Muscle of back (tissue), 11 donors: Measurements from ENCODE around the gene MPPED2. TPM values are rescaled to one million over a fixed set of nuclear protein-coding genes. Genes with fewer than 3 reads are reported as not detected.

Source experiments
- DNase-seq, 3 donors: peaks; one replicate each; pipeline versions ENCODE4 v3.0.0 to v3.0.0-alpha.2; 2013
- polyA plus RNA-seq, 10 donors: library from polyadenylated mRNA; unstranded; fragments of 120-200 nt; gene quantifications; one replicate each; pipeline ENCODE4 v1.2.1, GENCODE V29; 2013; ENCODE audit not compliant: insufficient read length in 10 of 10

MPPED2 gene
- polyA plus RNA-seq, 10 donors, result 4.1 to 10.0 (median 7.9) TPM

DNA sequence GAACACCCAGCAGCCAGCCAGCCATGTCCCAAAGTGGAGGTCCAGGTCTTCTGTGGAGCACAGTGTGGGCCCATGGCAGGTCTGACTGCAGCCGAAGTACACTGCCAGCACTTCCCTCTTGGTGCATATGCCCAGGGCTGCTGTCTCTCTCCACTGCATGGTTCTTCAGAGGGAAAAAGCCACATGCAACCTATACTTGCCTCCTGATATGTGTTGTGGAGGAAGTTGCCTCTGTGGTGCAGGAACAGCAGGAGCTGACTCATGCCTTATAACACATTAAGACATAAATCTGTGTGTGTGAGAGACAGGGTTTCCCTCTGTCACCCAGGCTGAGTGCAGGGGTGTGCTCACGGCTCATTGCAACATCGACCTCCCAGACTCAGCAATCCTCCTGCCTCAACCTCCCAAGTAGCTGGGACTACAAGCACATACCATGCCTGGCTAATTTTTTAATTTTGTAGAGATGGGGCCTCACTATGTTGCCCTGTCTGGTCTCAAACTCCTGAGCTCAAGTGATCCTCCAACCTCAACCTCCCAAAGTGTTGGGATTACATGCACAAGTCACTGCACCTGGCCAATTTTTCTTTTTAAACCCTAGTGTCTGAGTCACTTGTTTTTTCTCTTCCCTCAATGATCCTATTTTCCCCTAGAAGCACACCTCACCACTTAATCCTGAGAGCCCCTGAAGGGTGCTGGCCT is 98.8 kb downstream of the MPPED2 start:
- DNase-seq, result peak in 2 of 3 donors; percentile 30 to 31

DNA sequence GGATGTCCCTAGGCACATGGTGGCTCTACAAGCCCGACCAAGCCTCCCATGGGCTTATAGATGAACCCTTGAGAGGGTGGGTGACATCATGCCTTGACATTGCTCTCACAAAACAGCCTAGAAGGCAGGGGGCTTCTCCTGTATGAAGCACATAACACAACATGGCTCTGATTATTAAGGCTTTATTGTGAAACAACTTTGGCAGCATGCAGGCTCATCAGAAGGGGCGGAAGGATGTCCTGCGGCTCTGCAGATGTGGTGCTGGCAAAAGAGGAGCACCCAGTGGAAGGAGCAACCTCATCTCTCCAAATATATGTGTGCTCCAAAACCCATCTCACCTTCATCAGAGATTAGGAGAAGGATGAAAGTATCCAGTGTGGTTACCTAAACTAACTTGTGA is 100.4 kb downstream of the MPPED2 start:
- peak in 1 of 3 donors; percentile 22 for DNase-seq

DNA sequence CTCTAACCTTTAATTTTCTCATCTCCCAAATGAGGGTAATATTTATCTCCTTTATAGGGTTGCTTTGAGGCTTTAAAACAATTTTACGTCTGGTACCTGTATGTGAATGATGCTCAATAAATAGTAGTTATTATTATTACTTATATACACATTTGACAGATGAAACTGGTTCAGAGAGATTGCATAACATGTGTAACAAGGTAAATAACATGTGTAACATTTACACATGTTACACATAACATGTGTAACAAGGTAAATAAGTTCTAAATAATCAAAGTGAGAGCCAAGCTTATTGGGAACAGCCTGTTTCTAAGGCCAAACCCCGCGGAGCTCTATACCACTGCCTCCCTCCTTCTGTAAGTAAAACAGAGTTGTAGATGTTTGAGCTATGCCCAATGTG is 100.9 kb downstream of the MPPED2 start:
- DNase-seq, result no peak

DNA sequence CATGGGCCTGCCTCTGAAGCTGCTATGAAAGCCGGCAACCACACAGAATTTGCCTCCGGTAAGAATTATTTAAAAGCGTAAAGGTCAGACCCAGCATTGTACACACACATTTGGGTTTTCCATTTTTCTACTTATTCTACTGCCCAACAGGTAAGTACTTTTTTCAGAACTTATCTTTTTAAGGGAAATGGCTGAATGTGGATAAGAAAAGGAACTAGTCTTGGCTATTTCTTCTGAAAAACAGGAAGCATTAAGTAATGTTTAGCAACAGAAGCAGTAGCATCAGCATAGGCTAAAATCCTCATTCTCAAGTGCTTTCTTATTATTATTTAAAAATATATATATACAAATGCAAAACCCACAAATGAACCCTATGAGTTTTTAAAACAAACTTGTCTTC is 103.1 kb downstream of the MPPED2 start:
- DNase-seq, result no peak

DNA sequence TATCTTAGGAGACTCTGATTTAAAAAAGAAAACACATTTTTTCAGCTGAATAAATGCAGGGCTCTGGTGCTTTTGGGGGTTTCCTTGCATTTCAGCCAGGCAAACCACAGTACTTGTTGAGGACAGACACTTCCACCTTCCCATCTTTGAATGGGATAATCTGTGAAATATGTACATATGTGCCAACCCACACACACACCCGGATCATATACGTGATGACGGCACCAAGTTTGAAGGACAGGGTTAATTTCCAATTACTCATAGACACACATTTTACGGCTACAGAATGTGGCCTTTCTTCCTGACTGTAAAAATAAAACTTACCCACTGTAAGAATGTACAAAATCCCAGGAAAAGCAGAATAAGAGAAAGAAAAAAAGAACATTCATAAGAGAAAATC is 104.4 kb downstream of the MPPED2 start:
- DNase-seq, result peak in 1 of 3 donors; percentile 31

DNA sequence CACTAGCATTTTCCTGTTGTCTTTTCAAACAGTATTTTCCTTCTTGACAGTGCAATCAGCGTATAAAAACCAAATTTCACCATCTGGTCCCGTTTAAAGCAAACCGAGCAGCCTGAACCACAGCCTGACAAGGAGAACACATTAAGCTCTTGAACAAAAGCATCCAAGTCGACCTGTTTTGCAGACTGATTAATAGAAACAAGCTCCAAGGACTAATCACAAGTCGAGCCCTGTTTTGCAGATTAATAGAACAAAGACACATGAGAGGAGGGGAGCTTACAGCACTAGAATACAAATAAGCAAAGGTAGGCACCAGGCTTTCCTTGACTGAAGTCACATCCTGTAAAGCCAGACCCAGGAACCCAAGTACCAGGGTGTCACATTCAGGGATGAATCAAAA is 104.8 kb downstream of the MPPED2 start:
- DNase-seq, result peak in 1 of 3 donors; percentile 61

DNA sequence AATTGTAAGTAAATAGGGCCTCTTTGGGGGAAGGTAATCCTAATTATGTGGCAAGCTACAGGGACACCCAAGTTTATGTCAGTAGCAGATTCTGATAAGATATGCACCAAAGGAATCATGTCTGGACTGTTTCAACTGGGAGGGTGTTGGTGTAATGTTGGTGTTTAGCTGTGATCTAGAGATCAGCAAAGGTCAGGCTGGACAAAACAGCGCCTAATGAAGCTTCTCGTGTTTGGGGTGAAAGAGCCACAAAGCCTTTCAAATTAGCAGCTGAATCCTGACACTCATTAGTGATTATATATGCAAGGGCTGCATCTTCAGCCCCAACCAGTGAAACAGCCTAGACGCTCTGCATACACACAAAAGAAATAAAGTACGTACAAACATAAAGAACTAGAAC is 106.3 kb downstream of the MPPED2 start:
- no peak for DNase-seq

DNA sequence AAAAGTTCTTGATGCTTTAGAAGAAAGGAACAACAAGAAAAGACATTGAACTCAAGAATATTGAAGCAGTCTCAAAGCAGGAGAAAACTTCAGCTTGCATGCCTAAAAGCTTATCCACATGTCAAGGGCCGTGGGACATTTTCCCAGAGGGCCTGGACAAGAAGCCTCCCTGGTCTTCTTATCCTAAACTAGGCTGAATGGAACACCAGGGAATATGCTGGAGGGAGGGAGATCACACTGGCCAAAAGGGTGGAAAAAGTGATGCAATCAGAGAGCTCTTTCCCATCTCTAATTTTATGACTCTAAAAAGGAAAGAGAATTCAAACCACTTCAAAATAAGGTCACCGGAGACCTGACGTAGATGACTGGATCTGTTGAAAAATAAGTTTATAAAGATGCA is 107.2 kb downstream of the MPPED2 start:
- DNase-seq, result peak; percentile 38 to 89 (median 68)

DNA sequence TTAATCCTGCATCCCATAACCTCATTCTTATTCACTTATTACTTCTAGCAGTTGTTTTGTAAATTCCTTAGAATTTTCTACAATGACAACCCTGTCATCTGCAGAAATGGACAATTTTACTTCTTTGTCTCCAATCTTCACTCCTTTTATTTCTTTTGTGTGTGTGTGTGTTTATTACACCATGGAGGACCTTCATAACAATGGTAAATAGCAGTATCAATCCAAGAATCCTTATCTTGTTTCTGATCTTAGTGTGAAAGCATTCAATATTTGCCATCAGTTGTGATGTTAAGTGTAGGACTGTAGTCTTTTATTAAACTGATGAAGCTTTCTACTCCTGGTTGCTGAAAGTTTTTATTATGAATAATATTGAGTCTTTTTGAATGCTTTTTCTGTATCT is 109.1 kb downstream of the MPPED2 start:
- no peak for DNase-seq

DNA sequence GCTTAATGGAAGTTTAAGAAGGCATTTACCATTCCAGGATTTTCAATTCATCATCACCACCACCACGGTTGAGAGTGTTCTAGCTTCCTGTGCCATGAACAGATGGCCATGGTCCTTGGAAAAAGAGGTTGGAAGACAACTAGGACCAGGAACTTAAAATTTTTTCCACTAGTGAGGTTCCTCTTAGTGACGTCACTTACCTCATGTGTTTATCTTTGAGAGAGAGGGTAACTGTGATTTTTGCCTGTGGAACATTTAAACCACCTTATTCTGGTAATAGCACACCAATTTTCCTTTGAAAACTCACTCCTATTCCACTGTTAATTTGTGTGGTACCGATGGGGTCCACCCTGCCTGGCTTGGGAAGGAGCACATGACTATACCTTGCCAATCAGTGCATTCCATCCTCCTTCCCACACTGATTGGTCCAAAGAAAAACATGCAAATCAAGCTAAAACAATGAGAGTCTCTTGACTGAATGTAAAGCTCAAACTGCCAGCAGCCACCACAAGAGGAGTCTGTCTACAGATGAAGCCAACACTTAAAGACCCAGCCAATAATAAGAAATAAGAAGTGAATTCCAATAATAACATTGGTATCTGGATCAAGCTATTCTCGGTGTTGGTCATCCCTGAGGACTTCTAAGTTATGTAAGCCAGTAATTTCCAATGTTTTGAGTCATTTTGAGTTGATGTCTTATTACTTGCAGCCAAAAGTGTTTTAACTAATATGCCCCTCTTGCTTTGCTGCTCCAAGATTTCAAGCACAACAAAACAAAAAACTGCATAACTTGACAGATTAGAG is 111.8 kb downstream of the MPPED2 start:
- DNase-seq, result no peak

DNA sequence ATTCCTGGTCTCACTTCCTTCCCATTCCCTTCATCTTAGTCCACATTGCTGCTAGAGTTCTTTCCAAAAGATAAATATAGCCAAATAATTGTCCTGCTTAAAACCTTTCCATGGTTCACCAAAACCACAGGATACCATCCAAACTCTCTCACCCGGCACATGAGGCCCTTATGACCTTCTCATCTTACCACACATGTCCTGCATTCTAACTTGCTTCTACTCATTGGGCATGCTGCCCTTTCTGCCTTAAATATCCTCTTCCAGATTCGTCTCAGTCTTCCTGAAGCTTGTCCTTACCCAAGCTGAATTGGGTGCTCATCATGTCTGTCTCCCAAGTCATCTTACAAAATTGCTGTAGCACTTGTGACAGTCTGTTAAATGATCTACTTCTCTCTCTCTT is 114.9 kb downstream of the MPPED2 start:
- DNase-seq, result no peak

DNA sequence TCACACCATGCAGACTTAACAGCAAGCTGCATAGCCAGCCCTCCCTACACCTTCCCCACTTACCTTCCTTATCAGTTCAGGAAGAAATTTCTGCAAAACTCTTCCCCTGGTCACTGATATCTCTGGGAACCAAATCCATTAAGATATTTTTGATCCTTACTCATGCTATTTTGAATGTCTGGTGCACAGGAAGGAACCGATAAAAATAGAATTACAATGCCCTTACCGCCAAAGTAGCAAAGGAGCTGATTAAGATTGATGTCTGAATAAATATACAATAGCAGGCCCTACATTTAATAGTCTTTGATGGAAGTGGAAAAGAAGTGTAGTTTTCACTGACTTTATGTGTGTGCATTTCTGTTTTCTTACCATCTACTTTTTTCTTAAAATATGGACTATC is 117.3 kb downstream of the MPPED2 start:
- DNase-seq, result no peak

DNA sequence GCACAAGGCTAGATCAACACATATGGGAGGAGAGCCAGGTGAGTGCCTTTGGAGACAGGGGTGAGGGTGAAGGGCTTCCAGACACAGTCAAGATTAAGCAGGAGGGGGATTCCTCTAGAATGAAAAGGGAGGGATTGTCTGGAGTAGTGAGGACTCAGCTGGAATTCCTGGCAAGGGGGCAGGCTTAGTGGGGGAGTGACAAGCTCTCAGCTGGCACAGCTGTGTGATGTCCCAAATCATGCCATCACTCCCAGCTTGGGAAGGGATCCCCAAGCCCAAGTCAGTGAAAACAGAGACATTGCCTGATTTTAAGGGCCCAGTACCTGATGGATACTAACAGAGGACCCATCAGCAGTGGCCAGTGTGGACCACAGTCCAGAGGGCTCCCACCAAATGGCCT is 119.0 kb downstream of the MPPED2 start:
- no peak for DNase-seq

DNA sequence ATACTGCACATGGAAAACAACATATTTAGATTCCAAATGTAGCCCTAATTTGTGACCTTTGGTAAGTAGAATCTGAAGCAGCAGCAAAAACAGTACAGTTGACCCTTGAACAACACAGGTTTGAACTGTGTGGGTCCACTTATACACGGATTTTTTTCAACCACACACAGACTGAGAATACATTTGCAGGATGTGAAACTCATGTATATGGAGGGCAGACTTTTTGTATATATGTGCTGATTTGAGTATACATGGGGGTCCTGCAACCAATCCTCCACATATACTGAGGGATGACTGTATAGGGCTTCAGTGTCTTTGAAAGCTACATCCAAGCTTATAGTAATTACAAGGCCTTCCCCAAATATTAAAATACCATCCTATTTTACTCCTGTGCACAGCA is 120.5 kb downstream of the MPPED2 start:
- DNase-seq, result no peak

DNA sequence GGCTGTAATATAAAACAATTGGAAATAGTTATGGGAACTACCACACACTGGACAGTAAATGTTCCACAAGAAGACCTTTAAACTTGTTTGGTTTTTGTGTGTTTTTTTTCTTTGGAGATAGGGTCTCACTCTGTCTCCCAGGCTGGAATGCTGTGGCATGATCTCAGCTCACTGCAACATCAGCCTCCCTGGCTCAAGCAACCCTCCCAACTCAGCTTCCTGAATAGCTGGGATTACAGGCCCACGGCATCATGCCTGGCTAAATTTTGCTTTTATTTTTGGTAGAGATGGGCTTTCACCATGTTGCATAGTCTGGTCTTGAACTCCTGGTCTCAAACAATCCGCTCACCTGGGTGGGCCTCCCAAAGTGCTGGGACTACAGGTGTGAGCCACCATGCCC is 121.0 kb downstream of the MPPED2 start:
- no peak for DNase-seq

DNA sequence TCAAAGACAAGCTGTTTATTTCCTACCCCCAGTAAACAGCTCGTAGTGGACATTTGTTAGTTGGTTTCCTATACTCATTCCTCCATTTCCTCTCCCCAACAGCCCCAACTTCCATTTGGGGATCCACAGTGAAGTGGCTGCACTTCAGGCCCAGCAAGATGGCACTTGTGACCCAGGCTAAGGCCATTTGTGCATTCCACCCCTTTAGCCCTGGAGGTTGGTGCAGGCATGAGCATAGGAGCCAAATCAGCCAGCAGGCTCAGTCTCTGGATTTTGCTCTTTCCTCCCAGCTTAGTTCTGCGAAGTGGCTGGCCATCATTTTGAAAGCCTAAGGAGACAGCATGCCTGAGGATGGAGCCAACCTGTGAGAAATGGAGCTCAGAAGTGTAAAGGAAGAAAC is 122.9 kb downstream of the MPPED2 start:
- no peak for DNase-seq

DNA sequence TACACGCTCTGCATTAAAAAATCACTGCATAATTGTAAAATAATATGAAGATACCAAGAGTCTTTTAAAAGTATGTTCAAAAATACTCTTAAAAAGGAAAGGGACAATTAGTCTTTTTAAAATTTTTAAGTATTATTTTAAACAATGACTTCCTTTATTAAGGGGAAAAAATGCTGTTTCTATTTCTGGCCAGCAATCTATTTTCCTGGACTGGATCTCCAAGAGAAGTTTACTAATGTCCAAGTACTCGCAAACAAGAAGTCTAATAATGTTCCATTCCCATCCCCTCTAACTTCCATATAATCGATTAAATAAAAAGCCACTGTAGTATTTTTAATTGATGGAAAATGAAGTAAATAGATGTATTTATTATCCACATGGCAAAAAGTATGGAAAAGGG is 123.7 kb downstream of the MPPED2 start:
- peak in 2 of 3 donors; percentile 7 to 62 for DNase-seq

DNA sequence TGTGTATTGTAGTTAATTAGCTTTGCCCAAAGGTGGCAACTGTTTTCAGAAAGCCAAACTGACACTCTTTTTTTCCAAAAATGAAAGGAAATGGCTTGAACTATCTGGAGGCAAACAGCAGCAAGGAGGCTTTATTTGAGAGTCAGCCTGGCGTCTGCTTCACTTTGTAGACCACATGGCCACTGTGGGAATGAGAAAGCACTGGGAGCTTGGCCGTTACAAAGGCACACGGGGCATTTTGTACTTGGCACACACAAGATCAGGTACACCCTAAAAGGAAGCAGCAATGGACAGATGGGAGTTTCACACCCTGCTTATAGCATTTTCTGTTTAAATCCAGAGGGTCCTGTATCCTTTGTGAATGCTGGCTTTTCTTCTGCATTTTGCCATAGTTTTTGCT is 126.3 kb downstream of the MPPED2 start:
- DNase-seq, result no peak

DNA sequence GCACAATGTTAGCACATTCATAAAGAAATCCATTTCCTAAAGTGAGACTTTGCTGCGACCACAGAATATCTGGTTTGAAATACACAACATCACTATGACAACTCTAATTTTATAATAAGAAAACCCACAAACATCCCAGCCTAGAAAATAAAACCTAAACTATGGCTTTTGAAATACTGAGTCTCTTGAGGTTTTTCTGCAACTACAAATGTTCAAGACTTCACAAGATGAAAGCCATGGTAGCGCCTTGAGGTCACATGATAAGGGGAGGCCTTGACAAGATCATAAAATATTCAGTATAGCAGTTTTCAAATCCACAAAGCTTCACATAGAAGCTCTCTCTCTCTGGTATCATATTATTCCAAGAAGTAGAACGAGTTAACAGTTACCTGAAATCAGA is 126.8 kb downstream of the MPPED2 start:
- DNase-seq, result no peak

DNA sequence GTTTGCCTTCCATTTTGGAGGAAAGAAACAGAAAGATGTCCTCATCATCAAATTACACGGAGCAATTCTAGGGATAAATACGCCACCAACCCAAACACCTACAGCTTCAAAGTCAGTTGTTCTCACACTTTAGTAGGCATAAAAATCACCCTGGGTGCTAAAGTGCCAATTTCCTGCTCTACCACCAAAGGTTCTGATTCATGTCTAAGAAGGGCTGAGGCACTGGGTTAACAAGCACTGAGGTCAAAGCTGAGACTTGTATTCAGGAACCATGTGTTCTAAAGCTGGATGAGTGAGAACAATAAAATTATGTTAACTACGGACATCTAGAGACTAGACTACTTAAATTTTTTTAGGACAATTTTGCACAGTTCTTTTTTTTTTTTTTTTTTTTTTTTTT is 127.6 kb downstream of the MPPED2 start:
- DNase-seq, result no peak

DNA sequence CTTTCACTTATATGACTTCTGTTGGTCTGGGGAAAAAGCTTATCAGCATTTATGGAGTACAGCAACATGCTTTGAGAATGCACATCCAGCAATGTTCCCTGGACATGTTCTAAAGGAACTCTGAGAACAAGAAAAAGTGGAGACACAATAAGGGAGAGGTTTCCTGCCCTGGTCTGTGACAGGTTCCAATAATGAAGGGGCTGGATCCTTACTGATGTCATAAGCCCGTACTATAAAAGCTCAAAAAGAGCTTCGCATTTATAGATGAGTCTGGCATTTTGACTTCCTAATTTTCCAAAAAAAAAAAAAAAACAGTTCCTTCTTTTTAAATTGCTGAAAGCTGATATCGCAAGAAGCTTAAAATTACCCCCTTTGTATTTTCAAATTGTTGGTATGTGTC is 129.1 kb downstream of the MPPED2 start:
- no peak for DNase-seq

DNA sequence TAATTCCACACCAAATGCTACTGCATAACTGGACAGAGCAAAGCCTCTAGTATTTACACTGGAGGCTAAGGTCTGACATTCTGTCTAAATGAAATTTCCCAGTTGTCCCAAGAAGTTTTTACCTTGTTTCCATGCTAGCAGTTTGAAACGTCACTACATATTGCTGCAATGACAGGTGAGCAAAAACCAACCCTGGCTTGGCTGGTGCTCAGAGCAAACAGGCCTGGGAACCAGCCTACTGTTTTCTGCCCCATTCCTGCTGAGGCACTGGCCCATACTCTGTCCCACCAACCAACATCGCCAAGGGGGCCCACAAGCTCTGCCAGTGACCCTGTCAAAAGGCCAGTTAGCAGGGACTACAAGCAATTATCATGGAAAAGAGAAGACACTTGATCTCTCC is 131.1 kb downstream of the MPPED2 start:
- no peak for DNase-seq

DNA sequence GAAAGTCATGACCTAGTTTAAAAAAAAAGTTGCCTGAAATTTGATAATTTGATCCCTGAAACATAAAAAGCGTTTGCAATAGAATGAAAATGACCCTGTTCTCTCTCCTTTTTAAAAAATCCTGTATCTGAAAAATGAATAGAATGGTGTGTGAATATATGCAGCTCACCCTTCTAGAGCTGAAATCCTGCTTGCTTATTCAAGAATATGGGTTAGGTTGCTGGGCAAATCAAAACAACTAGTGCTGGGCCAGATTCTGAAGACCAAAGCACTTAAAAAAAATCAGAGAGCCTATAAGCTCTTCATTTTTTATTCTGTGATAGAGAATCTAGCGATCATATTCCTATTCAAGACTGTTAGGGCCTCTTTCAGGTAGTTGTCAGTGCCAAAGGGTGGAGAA is 131.6 kb downstream of the MPPED2 start:
- DNase-seq, result no peak

DNA sequence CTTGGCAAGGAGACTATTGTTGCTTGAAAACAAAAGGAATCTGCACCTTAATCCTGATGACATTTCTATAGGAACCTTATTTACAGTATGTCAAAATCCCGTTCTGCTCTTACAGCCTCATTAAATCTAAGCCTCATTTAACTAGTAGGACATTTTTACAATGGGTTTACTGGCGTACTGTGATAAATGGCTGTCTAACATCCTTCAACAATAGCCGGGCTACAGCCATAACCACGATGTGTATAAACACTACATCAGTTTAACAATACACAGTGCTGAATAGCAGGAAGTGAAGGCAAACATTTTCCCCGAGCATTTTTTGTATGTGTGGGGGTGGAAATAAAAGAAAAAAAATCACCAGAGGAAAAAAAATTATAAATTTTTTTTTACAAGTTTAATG is 132.0 kb downstream of the MPPED2 start:
- DNase-seq, result no peak
